ENCODE data around the gene CHAF1A. TPM values are rescaled to one million over a fixed set of nuclear protein-coding genes. Genes with fewer than 3 reads are reported as not detected.

Gene CHAF1A
- total RNA-seq, 2 donors from 2014 or later = 25.5 to 33.4 TPM

DNA sequence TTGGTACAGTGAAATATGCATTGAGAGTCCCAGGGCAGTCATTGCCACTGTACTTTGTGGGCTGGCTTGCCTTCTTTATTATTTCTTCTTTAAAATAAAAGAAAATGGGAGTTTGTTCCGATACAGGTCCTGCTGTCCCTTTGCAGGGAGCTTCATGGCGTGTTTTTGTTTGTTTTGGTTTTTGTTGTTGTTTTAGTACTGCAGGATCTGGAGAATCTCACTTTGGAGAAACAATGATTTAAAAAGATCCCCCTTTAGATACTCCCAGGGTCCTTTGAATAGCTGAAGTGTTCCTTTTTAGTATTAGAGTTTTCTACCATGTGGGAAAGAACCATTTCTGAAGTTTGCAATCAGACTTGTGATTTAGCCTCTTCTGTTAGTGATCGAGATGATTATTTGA is 11.1 kb downstream of the CHAF1A start:
- Mint-ChIP-seq H3K36me3 (ENCODE audit: low read depth) (no peaks in the 10 kb centered on the region), H3K4me1 (peaks cover 5% of the 10 kb centered on the region), H3K4me3 (no peak overlapping the region), H3K27ac (no peak overlapping the region), H3K27me3 (no peaks in the 10 kb centered on the region)
- DNase-seq = no peak
- ATAC-seq = no peak
- H3K9me3 ChIP-seq (ENCODE audit: control insufficient read depth, low read length, poor library complexity, severe bottlenecking) = no peaks in the 10 kb centered on the region

DNA sequence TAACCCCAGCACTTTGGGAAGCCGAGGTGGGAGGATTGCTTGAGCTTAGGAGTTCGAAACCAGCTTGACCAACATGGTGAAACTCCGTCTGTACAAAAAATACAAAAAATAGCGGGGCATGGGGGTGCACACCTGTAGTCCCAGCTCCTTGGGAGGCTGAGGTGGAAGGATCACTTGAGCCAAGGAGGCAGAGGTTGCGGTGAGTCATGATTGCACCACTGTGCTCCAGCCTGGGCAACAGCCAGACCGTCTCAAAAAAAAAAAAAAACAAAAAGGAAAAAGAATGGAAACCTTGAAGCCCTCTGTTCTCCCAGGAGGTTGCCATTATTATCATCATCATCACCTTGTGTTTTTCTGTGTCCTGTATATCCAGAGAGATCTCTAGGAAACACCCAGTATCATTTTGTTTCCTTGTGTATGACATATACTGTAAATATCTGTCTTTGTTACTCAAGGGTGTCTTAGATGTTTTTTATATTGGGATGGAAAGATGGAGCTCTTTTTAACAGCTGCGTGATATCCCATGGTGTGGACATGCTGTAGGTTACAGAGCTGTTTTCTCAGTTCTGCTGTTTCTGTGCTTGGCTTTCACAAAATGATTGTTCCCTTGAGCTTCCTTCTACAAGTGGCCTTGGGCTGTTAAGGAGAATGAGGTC is 11.8 kb downstream of the CHAF1A start:
- peaks cover 5% of the 10 kb centered on the region for H3K4me1 Mint-ChIP-seq
- no peak overlapping the region for H3K27ac Mint-ChIP-seq
- ATAC-seq = no peak

GRCh38 chr19:4414800-4415321 is 12.4 kb downstream of the CHAF1A start:
- DNase-seq (no peak), ATAC-seq (no peak)
- no peak overlapping the region for H3K4me3 Mint-ChIP-seq
- H3K9me3 ChIP-seq (ENCODE audit: control insufficient read depth, low read length, poor library complexity, severe bottlenecking) = no peaks in the 10 kb centered on the region
- no peaks in the 10 kb centered on the region for H3K27me3 Mint-ChIP-seq
- peaks cover 5% of the 10 kb centered on the region for H3K4me1 Mint-ChIP-seq
- no peak overlapping the region for H3K27ac Mint-ChIP-seq
- no peaks in the 10 kb centered on the region for H3K36me3 Mint-ChIP-seq (ENCODE audit: low read depth)

More for the DNA sequence above, 11.8 kb downstream of the CHAF1A start:
- H3K9me3 ChIP-seq (ENCODE audit: control insufficient read depth, low read length, poor library complexity, severe bottlenecking) = no peaks in the 10 kb centered on the region
- Mint-ChIP-seq H3K4me3 (no peak overlapping the region), H3K36me3 (ENCODE audit: low read depth) (no peaks in the 10 kb centered on the region), H3K27me3 (no peaks in the 10 kb centered on the region)
- no peak for DNase-seq

DNA sequence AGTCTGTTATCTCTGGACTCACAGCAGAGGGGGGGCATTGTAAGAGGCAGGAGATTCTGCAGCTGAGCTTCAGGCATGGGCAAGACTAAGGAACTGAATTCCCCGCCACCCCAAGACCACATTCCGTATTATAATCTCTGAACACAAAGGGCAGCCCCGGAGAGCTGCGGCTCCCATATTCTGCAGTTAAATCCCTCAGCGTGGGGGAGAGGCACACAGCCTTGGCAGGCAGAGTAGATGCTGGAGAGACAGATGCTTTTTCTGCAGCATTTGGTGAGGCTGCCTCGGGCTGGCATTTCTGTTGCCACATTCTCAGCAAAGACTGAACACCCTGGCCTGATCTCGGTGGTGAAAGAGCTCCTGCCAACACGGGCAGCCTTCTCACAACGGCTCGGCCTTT is 12.9 kb downstream of the CHAF1A start:
- Mint-ChIP-seq H3K4me1 (peaks cover 5% of the 10 kb centered on the region), H3K27me3 (no peaks in the 10 kb centered on the region), H3K4me3 (no peak overlapping the region), H3K36me3 (ENCODE audit: low read depth) (no peaks in the 10 kb centered on the region), H3K27ac (no peak overlapping the region)
- ATAC-seq (no peak), DNase-seq (no peak)
- no peaks in the 10 kb centered on the region for H3K9me3 ChIP-seq (ENCODE audit: control insufficient read depth, low read length, poor library complexity, severe bottlenecking)

DNA sequence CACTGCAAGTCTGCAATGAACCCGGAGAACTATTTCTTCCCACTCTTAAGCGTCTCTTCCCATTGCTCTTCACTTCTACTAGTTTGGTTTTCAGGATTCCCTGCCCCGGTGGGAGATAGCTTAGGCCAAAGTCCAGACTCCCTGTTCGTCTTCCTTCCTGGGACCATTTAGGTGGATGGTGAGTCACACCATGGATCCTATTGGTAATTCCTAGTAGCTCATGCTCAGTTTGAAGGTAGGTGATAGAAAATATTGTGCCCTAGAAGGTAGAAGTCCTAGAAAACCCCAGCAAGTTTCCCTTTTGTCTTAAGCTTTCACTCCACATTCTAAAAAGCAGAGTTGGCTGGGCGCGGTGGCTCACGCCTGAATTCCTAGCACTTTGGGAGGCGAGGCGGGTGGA is 13.8 kb downstream of the CHAF1A start:
- no peaks in the 10 kb centered on the region for H3K27me3 Mint-ChIP-seq
- no peak overlapping the region for H3K27ac Mint-ChIP-seq
- DNase-seq = no peak
- peaks cover 5% of the 10 kb centered on the region for H3K4me1 Mint-ChIP-seq
- no peaks in the 10 kb centered on the region for H3K36me3 Mint-ChIP-seq (ENCODE audit: low read depth)
- ATAC-seq = no peak
- no peak overlapping the region for H3K4me3 Mint-ChIP-seq
- H3K9me3 ChIP-seq (ENCODE audit: control insufficient read depth, low read length, poor library complexity, severe bottlenecking) = no peaks in the 10 kb centered on the region

DNA sequence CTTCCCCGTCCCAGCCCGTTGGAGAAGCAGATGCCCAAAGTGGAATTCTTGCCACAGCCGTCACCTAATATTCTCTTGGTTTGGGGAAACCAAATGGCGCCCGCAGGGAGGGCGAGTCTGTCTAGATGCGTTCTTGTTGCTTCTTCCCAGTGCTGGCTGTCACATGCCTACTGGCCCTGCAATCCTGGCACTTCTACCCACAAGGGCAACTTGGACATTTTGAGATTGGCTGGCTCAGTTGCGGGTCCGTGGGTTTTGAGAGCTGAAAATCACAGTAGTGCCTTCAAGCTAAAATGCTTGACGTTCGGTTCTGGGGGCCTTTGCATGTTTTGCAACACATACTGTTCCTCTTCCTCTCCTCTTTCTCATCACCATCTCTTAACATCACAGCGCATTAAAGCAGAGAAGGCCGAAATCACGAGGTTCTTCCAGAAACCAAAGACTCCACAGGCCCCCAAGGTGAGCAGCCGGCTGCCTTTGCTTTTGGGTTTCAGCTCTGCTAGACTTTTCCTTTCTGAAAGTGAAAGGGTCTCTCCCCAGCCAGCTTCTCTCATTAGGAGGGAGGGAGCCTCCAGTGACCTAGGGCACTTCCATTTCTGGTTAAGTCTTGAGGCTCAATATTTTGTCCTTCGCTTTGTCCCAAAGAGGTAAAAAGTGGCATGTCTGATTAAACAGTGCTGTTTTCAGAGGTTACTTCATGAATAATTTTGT is 21.1 kb downstream of the CHAF1A start:
- H3K9me3 ChIP-seq (ENCODE audit: control insufficient read depth, low read length, poor library complexity, severe bottlenecking) = no peaks in the 10 kb centered on the region
- DNase-seq (no peak), ATAC-seq (no peak)
- Mint-ChIP-seq H3K36me3 (ENCODE audit: low read depth) (peaks cover 3% of the 10 kb centered on the region), H3K27me3 (no peaks in the 10 kb centered on the region), H3K4me1 (no peaks in the 10 kb centered on the region), H3K4me3 (no peak overlapping the region), H3K27ac (no peak overlapping the region)

DNA sequence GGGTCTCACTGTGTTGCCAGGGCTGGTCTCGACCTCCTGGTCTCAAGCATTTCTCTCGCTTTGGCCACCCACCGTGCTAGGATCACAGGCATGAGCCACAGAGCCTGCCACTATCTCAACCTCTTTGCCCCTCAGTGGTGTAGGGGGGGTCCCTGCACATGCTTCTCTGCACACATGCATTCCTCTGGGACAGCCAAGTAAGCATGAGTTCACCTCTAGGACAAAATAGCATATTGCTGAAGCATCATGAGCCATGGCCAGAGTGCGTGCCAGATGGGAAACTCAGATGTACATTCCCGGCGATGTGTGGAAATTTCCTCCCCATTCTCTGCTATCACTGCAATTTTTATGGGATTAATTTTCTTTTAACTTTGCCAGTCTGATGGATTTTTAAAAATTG is 23.1 kb downstream of the CHAF1A start:
- Mint-ChIP-seq H3K27me3 (no peaks in the 10 kb centered on the region), H3K27ac (no peak overlapping the region), H3K4me1 (no peaks in the 10 kb centered on the region), H3K36me3 (ENCODE audit: low read depth) (peaks cover 6% of the 10 kb centered on the region), H3K4me3 (no peak overlapping the region)
- ATAC-seq (no peak), DNase-seq (no peak)
- no peaks in the 10 kb centered on the region for H3K9me3 ChIP-seq (ENCODE audit: control insufficient read depth, low read length, poor library complexity, severe bottlenecking)

- ATAC-seq (no peak), DNase-seq (no peak)
- Mint-ChIP-seq H3K36me3 (ENCODE audit: low read depth) (peaks cover 3% of the 10 kb centered on the region), H3K27ac (peak overlapping the region; percentile 21), H3K4me3 (no peak overlapping the region), H3K27me3 (no peaks in the 10 kb centered on the region), H3K4me1 (peaks cover 3% of the 10 kb centered on the region)
- H3K9me3 ChIP-seq (ENCODE audit: control insufficient read depth, low read length, poor library complexity, severe bottlenecking) = no peaks in the 10 kb centered on the region
Observed at GRCh38 chr19:4428326-4428975, 26.0 kb downstream of the CHAF1A start.

DNA sequence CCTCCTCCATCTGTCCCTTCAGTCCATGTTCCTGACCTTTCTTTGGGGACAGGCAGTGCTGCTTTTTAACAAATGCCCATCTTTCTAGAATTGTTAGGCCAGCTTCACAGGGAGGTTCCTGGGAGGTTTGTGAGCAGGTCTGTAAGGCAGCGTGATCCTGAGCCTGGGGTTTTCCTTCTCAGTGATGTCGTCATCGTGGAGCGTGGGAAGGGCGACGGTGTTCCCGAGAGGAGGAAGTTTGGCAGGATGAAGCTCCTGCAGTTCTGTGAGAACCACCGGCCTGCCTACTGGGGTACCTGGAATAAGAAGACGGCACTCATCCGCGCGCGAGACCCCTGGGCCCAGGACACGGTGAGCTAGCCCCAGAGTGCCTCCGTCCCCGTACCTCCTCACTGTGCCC is 26.8 kb downstream of the CHAF1A start:
- Mint-ChIP-seq H3K27ac (peak overlapping the region; percentile 21), H3K27me3 (no peaks in the 10 kb centered on the region), H3K4me1 (peaks cover 3% of the 10 kb centered on the region), H3K36me3 (ENCODE audit: low read depth) (peaks cover 3% of the 10 kb centered on the region), H3K4me3 (no peak overlapping the region)
- ATAC-seq (no peak), DNase-seq (no peak)
- no peaks in the 10 kb centered on the region for H3K9me3 ChIP-seq (ENCODE audit: control insufficient read depth, low read length, poor library complexity, severe bottlenecking)

GRCh38 chr19:4429771-4430171 is 27.3 kb downstream of the CHAF1A start:
- H3K27ac Mint-ChIP-seq = no peak overlapping the region
- no peak overlapping the region for H3K4me3 Mint-ChIP-seq
- DNase-seq (no peak), ATAC-seq (no peak)
- no peaks in the 10 kb centered on the region for H3K27me3 Mint-ChIP-seq
- H3K9me3 ChIP-seq (ENCODE audit: control insufficient read depth, low read length, poor library complexity, severe bottlenecking) = no peaks in the 10 kb centered on the region
- peaks cover 3% of the 10 kb centered on the region for H3K4me1 Mint-ChIP-seq
- peaks cover 3% of the 10 kb centered on the region for H3K36me3 Mint-ChIP-seq (ENCODE audit: low read depth)

DNA sequence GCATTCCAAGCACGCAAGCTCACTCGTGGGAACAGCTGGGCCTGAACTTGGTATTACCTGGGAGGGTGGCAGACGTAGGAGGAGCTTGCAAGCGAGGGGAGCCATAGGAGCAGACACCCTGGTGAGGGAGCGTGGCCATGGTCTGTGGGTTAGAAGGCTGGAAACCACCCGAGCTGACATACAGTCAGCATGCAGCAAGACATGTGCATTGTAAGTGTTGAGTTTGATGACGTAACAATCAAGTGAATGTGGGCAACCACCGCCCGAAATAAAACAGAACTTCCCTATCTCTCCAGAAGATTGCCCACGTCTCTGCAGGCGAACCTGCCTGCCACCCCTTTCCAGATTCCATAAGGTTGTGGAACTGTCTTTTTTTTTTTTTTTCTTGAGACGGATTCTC is 28.3 kb downstream of the CHAF1A start:
- ATAC-seq (peak; percentile 65), DNase-seq (no peak)
- Mint-ChIP-seq H3K27me3 (no peaks in the 10 kb centered on the region), H3K4me3 (no peak overlapping the region), H3K36me3 (ENCODE audit: low read depth) (peaks cover 3% of the 10 kb centered on the region), H3K27ac (no peak overlapping the region), H3K4me1 (peaks cover 3% of the 10 kb centered on the region)
- no peaks in the 10 kb centered on the region for H3K9me3 ChIP-seq (ENCODE audit: control insufficient read depth, low read length, poor library complexity, severe bottlenecking)

- Mint-ChIP-seq H3K4me3 (no peak overlapping the region), H3K27ac (no peak overlapping the region), H3K4me1 (peaks cover 3% of the 10 kb centered on the region), H3K36me3 (ENCODE audit: low read depth) (peaks cover 3% of the 10 kb centered on the region), H3K27me3 (no peaks in the 10 kb centered on the region)
- ATAC-seq (no peak), DNase-seq (no peak)
- no peaks in the 10 kb centered on the region for H3K9me3 ChIP-seq (ENCODE audit: control insufficient read depth, low read length, poor library complexity, severe bottlenecking)
Observed at GRCh38 chr19:4431296-4431695, 28.9 kb downstream of the CHAF1A start.

DNA sequence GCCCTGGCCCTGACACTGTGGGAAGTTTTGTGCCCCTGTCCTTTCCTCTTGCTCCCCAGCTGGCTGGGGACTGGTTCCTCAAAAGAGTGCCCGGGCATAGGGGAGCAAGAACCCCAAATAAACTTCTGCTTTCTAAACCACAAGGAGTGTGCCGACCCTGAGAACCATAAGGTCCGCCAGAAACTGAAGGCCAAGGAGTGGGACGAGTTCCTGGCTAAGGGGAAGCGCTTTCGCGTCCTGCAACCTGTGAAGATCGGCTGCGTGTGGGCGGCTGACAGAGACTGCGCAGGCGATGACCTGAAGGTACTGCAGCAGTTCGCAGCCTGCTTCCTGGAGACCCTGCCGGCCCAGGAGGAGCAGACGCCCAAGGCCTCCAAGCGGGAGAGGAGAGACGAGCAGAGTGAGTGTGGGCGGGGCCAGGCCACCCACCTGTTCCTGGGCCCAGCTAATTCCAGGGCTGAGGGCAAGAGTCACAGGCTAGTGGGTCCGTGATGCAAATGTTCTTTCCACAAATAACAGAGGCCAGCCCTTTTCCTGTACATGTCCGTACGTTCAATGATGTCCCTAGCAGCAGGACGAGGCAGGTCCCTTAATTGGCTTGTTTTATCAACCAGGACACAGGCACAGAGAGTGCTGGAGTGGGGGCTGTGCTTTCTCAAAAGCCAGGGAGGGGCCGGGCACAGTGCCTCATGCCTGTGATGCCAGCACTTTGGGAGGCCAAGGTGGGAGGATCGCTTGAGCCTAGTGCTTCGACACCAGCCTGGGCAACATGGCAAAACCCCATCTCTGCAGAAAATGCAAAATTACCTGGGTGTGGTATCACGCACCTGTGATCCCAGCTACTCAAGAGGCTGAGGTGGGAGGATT is 29.6 kb downstream of the CHAF1A start:
- Mint-ChIP-seq H3K4me3 (no peak overlapping the region), H3K27ac (no peak overlapping the region), H3K4me1 (peaks cover 3% of the 10 kb centered on the region), H3K27me3 (no peaks in the 10 kb centered on the region), H3K36me3 (ENCODE audit: low read depth) (peaks cover 3% of the 10 kb centered on the region)
- H3K9me3 ChIP-seq (ENCODE audit: control insufficient read depth, low read length, poor library complexity, severe bottlenecking) = no peaks in the 10 kb centered on the region
- DNase-seq = no peak
- ATAC-seq = peak; percentile 49

Measured in T-helper 17 cell (primary cell).